ENCODE results near the gene SLC12A5.
"Not testable (repeated sequence)": the region's sequence is repeated elsewhere in the genome, so short reads cannot be mapped to it uniquely, and the experiment has no call there.

DNA sequence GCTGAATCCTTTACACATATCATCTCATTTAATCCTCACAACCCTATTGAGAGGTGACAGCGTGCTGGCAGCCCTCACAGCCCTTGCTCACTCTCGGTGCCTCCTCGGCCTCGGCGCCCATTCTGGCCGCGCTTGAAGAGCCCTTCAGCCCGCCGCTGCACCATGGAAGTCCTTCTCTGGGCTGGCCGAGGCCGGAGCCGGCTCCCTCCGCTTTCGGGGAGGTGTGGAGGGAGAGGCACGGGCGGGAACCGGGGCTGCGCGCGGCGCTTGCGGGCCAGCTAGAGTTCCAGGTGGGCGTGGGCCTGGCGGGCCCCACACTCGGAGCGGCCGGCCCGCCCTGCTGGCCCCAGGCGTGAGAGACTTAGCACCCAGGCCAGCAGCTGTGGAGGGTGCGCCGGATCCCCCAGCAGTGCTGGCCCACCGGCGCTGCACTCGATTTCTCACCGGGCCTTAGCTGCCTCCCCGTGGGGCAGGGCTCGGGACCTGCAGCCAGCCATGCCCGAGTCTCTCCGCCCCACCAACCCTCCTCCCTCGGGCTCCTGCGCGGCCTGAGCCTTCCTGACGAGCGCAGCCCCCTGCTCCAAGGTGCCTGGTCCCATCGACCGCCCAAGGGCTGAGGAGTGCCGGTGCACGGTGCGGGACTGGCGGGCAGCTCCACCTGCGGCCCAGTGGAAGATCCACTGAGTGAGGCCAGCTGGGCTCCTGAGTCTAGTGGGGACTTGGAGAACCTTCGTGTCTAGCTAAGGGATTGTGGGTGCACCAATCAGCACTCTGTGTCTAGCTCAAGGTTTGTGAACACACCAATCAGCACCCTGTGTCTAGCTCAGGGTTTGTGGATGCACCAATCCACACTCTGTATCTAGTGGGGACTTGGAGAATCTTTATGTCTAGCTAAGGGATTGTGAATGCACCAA is 62.9 kb downstream of the SLC12A5 start:
- TF ChIP-seq POLR2A (IDR thresholded peaks at IDR 0.05); POLR2AphosphoS5 (IDR thresholded peaks at IDR 0.05); EP300 (IDR thresholded peaks at IDR 0.05; ENCODE audit: low read depth): not testable (repeated sequence)
- TF ChIP-seq, protein P1, sequence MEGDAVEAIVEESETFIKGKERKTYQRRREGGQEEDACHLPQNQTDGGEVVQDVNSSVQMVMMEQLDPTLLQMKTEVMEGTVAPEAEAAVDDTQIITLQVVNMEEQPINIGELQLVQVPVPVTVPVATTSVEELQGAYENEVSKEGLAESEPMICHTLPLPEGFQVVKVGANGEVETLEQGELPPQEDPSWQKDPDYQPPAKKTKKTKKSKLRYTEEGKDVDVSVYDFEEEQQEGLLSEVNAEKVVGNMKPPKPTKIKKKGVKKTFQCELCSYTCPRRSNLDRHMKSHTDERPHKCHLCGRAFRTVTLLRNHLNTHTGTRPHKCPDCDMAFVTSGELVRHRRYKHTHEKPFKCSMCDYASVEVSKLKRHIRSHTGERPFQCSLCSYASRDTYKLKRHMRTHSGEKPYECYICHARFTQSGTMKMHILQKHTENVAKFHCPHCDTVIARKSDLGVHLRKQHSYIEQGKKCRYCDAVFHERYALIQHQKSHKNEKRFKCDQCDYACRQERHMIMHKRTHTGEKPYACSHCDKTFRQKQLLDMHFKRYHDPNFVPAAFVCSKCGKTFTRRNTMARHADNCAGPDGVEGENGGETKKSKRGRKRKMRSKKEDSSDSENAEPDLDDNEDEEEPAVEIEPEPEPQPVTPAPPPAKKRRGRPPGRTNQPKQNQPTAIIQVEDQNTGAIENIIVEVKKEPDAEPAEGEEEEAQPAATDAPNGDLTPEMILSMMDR (IDR thresholded peaks at IDR 0.05) = not testable (repeated sequence)

Data from transverse colon (tissue), 4 donors.